Measurements from ENCODE around the gene CSAG2. TPM values are rescaled to one million over a fixed set of nuclear protein-coding genes. Genes with fewer than 3 reads are reported as not detected.
"Not testable (repeated sequence)": the region's sequence is repeated elsewhere in the genome, so short reads cannot be mapped to it uniquely, and the experiment has no call there.

CSAG2 gene
- total RNA-seq, result not detected in 2 replicates

DNA sequence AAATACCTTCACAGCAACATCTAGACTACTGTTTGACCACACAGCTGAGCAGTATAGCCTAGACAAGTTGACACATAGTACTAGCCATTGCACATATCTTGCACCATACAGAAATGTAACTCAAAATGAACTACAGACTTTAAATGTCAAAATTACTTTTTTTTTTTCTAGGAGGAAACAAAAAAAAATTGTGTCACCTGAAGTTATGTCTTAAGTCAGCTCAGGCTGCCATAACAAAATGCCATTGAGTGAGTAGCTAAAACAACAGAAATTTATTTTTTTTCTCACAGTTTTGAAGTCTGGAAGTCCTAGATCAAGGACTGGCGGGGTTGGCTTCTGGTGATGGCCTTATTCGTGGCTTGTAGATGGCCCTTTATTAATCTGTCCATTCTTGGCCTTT is at the start of gene CSAG2:
Gene CSAG2 (minus strand): TSS at position 101 of the 400 bp plus-strand sequence. CDS start 161 bp downstream, outside the sequence.
- not testable (repeated sequence) for DNase-seq (ENCODE audit: low read depth in 2 of 2)

- not testable (repeated sequence) for DNase-seq (ENCODE audit: low read depth in 2 of 2)
Measured at GRCh38 chrX:152754871-152755270, 45.8 kb upstream of the CSAG2 start.

GRCh38 chrX:152753686-152754650 is 44.9 kb upstream of the CSAG2 start, which contains the start of gene MAGEA2:
TSS of gene MAGEA2 (minus strand) at chrX:152753842. CDS start at chrX:152751363, 2,479 bp downstream.
- DNase-seq (ENCODE audit: low read depth in 2 of 2), result not testable (repeated sequence)

DNA sequence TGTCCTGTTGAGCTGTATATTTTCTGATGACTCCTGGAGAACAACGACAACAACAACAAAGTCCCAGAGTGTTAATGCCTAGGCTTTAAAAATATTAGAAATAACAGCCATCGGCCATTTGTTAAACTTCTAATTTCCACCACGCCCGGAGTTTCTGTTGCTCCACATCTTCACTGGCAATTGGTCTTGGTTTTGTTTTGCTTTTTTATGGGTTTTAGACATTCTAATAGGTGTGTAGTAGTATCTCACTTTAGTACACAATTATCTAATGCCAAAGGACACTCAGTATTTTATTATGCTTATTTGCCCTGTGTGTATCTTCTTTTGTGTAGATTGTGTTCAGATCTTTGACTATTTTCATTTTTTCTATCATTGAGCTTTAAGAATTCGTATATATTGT is 29.5 kb upstream of the CSAG2 start:
- DNase-seq (ENCODE audit: low read depth in 2 of 2), result no peak

GRCh38 chrX:152736528-152736927 is 27.5 kb upstream of the CSAG2 start:
- DNase-seq (ENCODE audit: low read depth in 2 of 2), result not testable (repeated sequence)

DNA sequence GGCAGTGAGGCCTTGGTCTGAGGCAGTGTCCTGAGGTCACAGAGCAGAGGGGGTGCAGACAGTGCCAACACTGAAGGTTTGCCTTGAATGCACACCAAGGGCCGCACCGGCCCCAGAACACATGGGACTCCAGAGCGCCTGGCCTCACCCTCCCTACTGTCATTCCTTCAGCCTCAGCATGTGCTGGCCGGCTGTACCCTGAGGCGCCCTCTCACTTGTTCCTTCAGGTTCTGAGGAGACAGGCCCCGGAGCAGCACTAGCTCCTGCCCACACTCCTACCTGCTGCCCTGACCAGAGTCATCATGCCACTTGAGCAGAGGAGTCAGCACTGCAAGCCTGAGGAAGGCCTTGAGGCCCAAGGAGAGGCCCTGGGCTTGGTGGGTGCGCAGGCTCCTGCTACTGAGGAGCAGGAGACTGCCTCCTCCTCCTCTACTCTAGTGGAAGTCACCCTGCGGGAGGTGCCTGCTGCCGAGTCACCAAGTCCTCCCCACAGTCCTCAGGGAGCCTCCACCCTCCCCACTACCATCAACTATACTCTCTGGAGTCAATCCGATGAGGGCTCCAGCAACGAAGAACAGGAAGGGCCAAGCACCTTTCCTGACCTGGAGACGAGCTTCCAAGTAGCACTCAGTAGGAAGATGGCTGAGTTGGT is 26.9 kb upstream of the CSAG2 start:
- DNase-seq (ENCODE audit: low read depth in 2 of 2), result no peak

DNA sequence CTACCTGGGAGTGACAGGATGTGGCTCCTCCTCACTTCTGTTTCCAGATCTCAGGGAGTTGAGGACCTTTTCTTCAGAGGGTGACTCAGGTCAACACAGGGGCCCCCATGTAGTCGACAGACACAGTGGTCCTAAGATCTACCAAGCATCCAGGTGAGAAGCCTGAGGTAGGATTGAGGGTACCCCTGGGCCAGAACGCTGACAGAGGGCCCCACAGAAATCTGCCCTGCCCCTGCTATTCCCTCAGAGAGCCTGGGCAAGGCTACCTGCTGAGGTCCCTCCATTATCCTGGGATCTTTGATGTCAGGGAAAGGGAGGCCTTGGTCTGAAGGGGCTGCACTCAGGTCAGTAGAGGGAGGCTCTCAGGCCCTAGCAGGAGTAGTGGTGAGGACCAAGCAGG is 26.0 kb upstream of the CSAG2 start:
- no peak for DNase-seq (ENCODE audit: low read depth in 2 of 2)

- DNase-seq (ENCODE audit: low read depth in 2 of 2), result not testable (repeated sequence)
Measured at GRCh38 chrX:152734143-152734858, 25.2 kb upstream of the CSAG2 start.

DNA sequence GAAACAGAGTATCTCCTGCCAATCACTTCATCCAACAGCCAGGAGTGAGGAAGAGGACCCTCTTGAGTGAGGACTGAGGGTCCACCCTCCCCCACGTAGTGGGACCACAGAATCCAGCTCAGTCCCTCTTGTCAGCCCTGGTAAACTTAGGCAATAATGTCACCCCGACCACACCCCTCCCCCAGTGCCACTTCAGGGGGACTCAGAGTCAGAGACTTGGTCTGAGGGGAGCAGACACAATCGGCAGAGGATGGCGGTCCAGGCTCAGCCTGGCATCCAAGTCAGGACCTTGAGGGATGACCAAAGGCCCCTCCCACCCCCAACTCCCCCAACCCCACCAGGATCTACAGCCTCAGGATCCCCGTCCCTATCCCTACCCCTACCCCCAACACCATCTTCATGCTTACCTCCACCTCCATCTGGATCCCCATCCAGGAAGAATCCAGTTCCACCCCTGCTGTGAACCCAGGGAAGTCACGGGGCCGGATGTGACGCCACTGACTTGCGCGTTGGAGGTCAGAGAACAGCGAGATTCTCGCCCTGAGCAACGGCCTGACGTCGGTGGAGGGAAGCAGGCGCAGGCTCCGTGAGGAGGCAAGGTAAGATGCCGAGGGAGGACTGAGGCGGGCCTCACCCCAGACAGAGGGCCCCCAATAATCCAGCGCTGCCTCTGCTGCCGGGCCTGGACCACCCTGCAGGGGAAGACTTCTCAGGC is 24.3 kb upstream of the CSAG2 start, which contains the start of the genes CSAG1 and MAGEA12:
Gene CSAG1 (minus strand): TSS at position 461 of the 715 bp plus-strand sequence. CDS start 1,261 bp downstream, outside the sequence.
Gene MAGEA12 (plus strand): TSS at position 497 of the 715 bp plus-strand sequence. CDS start 2,405 bp downstream, outside the sequence.
- no peak for DNase-seq (ENCODE audit: low read depth in 2 of 2)

DNA sequence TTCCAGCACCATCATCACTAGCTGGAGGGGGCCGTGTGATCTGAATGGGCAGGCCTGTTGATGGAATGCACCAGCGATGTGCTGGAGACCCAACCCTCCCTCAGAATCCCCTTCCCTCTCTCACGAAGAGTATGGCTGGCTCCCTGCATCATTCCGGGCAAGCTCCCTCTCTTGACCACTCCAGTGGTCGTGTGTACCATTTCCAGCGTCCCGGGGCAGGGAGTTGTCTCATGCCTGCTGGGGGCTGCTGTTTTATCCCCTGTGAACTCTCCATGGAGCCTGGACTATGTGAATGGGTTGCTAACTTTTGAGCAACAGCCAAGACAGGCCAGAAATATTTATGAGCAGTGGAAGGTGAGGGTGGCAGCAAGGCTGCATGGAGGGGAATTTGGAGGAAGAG is 16.3 kb upstream of the CSAG2 start:
- DNase-seq (ENCODE audit: low read depth in 2 of 2), result no peak

- DNase-seq (ENCODE audit: low read depth in 2 of 2), result not testable (repeated sequence)
Measured at GRCh38 chrX:152713815-152714787, 5.0 kb upstream of the CSAG2 start, which contains the start of gene MAGEA2B. TSS of gene MAGEA2B (plus strand) at chrX:152714628. CDS start at chrX:152717107, 2,479 bp downstream.

GRCh38 chrX:152713195-152713594 is 4.1 kb upstream of the CSAG2 start:
- DNase-seq (ENCODE audit: low read depth in 2 of 2), result not testable (repeated sequence)

DNA sequence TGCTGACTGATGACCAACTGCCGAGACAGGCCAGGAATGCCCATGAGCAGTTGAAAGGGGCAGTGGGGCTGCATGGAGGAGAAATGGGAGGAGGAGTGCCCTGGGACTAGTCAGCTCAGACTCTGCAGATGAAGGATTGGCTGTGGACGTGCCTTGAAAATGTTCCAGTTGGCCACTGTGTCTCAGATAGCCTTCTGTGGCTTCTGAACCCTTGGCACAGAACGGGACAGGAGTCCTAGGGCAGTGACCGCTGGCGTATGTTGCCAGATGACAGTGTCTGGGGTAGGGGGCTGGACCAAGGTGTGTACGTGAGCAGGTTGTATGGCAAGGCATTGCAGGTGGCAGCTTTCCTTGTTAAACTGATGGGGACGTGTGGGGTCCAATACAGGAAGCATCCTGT is 2.6 kb downstream of the CSAG2 start:
- not testable (repeated sequence) for DNase-seq (ENCODE audit: low read depth in 2 of 2)

- not testable (repeated sequence) for DNase-seq (ENCODE audit: low read depth in 2 of 2)
Measured at GRCh38 chrX:152700390-152700789, 8.7 kb downstream of the CSAG2 start.

- not testable (repeated sequence) for DNase-seq (ENCODE audit: low read depth in 2 of 2)
Measured at GRCh38 chrX:152697952-152698931, 10.8 kb downstream of the CSAG2 start, which contains the start of gene MAGEA3. TSS of gene MAGEA3 (plus strand) at chrX:152698794. CDS start at chrX:152700833, 2,039 bp downstream.

DNA sequence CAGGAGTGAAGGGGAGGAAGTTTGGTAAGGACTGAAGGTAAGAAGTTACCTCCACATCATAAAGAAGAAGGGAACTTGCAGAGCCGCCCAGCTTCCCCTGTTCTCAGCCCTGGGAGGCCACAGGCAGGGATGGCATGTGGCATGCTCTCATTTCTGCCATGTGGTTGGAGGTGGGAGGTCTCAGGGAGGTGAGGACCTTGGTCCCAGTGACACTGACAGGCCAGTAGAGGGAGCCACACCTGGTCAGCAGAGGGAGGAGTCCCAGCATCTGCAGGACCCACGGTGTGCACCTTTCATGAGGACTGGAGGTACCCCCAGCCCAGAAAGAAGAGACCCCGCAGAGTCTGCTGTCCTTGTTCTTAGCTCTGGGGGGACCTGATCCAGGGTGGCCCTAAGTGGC is 28.1 kb downstream of the CSAG2 start:
- not testable (repeated sequence) for DNase-seq (ENCODE audit: low read depth in 2 of 2)

GRCh38 chrX:152674652-152675051 is 34.4 kb downstream of the CSAG2 start:
- DNase-seq (ENCODE audit: low read depth in 2 of 2), result not testable (repeated sequence)

GRCh38 chrX:152674135-152674534 is 34.9 kb downstream of the CSAG2 start:
- DNase-seq (ENCODE audit: low read depth in 2 of 2), result no peak

Data from lung microvascular endothelial cell (primary cell).